GM23338 (cell line): ENCODE measurements around the gene PLAA. TPM values are rescaled to one million over a fixed set of nuclear protein-coding genes. Genes with fewer than 3 reads are reported as not detected.

Source experiments
- ATAC-seq: fragments of 200-7000 bp; cut with Tn5 transposase; 3 replicates; pipeline ENCODE4 v1.9.1; 2020
- DNase-seq: peaks from one replicate; pipeline ENCODE4 v3.0.0-alpha.2; 2015; ENCODE audit warnings: low spot score
- H2AFZ ChIP-seq: fragments of 200-600 bp; sonication (generic); 2 replicates; pipeline ENCODE4 v1.8.0; 2016; ENCODE audit warnings: antibody characterized with exemption, mild to moderate bottlenecking, moderate library complexity
- H3F3A ChIP-seq: fragments of 200-600 bp; sonication (generic); replicated peaks from 2 replicates; pipeline ENCODE4 v1.8.0; 2017; ENCODE audit warnings: antibody characterized with exemption, mixed run types, low read depth
- H3K27ac ChIP-seq: fragments of 200-600 bp; sonication (generic); 2 replicates; pipeline ENCODE4 v1.6.1; 2016; ENCODE audit warnings: low read depth
- H3K27me3 ChIP-seq: fragments of 200-600 bp; sonication (generic); 2 replicates; pipeline ENCODE4 v1.8.0; 2016; ENCODE audit warnings: mild to moderate bottlenecking, mixed run types, moderate library complexity; ENCODE audit not compliant: insufficient read depth
- H3K36me3 ChIP-seq: fragments of 200-600 bp; sonication (generic); 2 replicates; pipeline ENCODE4 v1.8.0; 2016; ENCODE audit warnings: mild to moderate bottlenecking; ENCODE audit not compliant: insufficient read depth
- H3K4me1 ChIP-seq: fragments of 200-600 bp; sonication (generic); 2 replicates; pipeline ENCODE4 v1.8.0; 2016; ENCODE audit warnings: mild to moderate bottlenecking, moderate library complexity; ENCODE audit not compliant: insufficient read depth
- H3K4me2 ChIP-seq: fragments of 200-600 bp; sonication (generic); 2 replicates; pipeline ENCODE4 v1.7.1; 2017; ENCODE audit warnings: mixed run types
- H3K4me3 ChIP-seq: fragments of 200-600 bp; sonication (generic); 2 replicates; pipeline ENCODE4 v1.6.1; 2016; ENCODE audit warnings: mixed run types
- H3K79me2 ChIP-seq: fragments of 200-600 bp; sonication (generic); replicated peaks from 2 replicates; pipeline ENCODE4 v1.8.0; 2017; ENCODE audit warnings: mild to moderate bottlenecking; ENCODE audit not compliant: insufficient read depth
- H3K9me2 ChIP-seq: fragments of 200-600 bp; sonication (generic); 2 replicates; pipeline ENCODE4 v1.8.0; 2017; ENCODE audit not compliant: insufficient read depth
- H4K20me1 ChIP-seq: fragments of 200-600 bp; sonication (generic); replicated peaks from 2 replicates; pipeline ENCODE4 v1.8.0; 2017; ENCODE audit warnings: mild to moderate bottlenecking; ENCODE audit not compliant: insufficient read depth
- H3K27ac Mint-ChIP-seq: 2 replicates; pipeline ENCODE4 v1.8.0; 2020; ENCODE audit warnings: inconsistent platforms, mild to moderate bottlenecking, moderate library complexity, mixed read lengths
- H3K27me3 Mint-ChIP-seq: 3 replicates; pipeline ENCODE4 v1.8.0; 2022; ENCODE audit warnings: low read depth, mild to moderate bottlenecking, moderate library complexity, mixed read lengths, inconsistent platforms; ENCODE audit not compliant: insufficient read depth, poor library complexity
- H3K36me3 Mint-ChIP-seq: 3 replicates; pipeline ENCODE4 v1.8.0; 2021; ENCODE audit warnings: low read depth, mild to moderate bottlenecking, inconsistent platforms, moderate library complexity, mixed read lengths
- H3K4me1 Mint-ChIP-seq: 3 replicates; pipeline ENCODE4 v1.8.0; 2020; ENCODE audit warnings: mild to moderate bottlenecking, inconsistent platforms, mixed read lengths
- H3K4me3 Mint-ChIP-seq: 3 replicates; pipeline ENCODE4 v1.8.0; 2021; ENCODE audit warnings: moderate library complexity, mild to moderate bottlenecking, inconsistent platforms, mixed read lengths
- H3K9me3 Mint-ChIP-seq: 3 replicates; pipeline ENCODE4 v1.8.0; 2020; ENCODE audit warnings: moderate library complexity, mild to moderate bottlenecking, inconsistent platforms, mixed read lengths
- CREB1 ChIP-seq: fragments of 250-450 bp; sonication (Bioruptor Pico); IDR thresholded peaks from 2 replicates; pipeline ENCODE4 v1.5.0; 2020; ENCODE audit warnings: low read depth, mild to moderate bottlenecking, moderate library complexity
- EZH2 ChIP-seq: fragments of 200-600 bp; sonication (generic); IDR thresholded peaks from one replicate; pipeline ENCODE4 v1.8.0; 2017; ENCODE audit warnings: antibody characterized with exemption, mild to moderate bottlenecking, low read depth; ENCODE audit not compliant: unreplicated experiment
- EZH2phosphoT487 ChIP-seq: fragments of 200-600 bp; sonication (generic); IDR thresholded peaks from one replicate; pipeline ENCODE4 v1.8.1; 2018; ENCODE audit warnings: antibody characterized with exemption; ENCODE audit not compliant: unreplicated experiment
- NANOG ChIP-seq: IDR thresholded peaks from 2 replicates; pipeline ENCODE4 v1.6.1; 2016; ENCODE audit warnings: antibody characterized with exemption, borderline replicate concordance
- REST ChIP-seq: IDR thresholded peaks from one replicate; pipeline ENCODE4 v1.6.1; 2018; ENCODE audit warnings: antibody characterized with exemption; ENCODE audit not compliant: unreplicated experiment
- ZNF114 ChIP-seq: fragments of 250-450 bp; sonication (Bioruptor Pico); IDR thresholded peaks from 2 replicates; pipeline ENCODE4 v1.5.0; 2020; ENCODE audit warnings: mild to moderate bottlenecking, moderate library complexity
- ZNF331 ChIP-seq: fragments of 250-450 bp; sonication (Bioruptor Pico); IDR thresholded peaks from 2 replicates; pipeline ENCODE4 v1.5.0; 2020; ENCODE audit warnings: low read depth, mild to moderate bottlenecking, moderate library complexity
- polyA plus RNA-seq: library from polyadenylated mRNA; unstranded; fragments of >200 nt; fragmentation: Nextera tagmentation; extraction: Ambion mirVana; gene quantifications from 2 replicates; pipeline ENCODE4 v1.2.1, GENCODE V29; 2016
- total RNA-seq: library from RNA; depleted of rRNA; stranded (reverse); fragments of >200 nt; shearing (Covaris generic); gene quantifications from 2 replicates; pipeline ENCODE4 v1.2.3, GENCODE V29; 2014
- TF ChIP-seq, protein P1 (sequence below): fragments of 250-450 bp; sonication (Bioruptor Pico); IDR thresholded peaks from 2 replicates; pipeline ENCODE4 v1.5.0; 2020; ENCODE audit warnings: mild to moderate bottlenecking, moderate library complexity

Gene PLAA
- total and polyA plus RNA-seq, 2 experiments from 2014 or later, result 24.8 to 72.1 TPM

GRCh38 chr9:26870292-26870691 lies 76.8 kb downstream of the PLAA start:
- Mint-ChIP-seq H3K4me3 (no peak overlapping the region), H3K4me1 (peaks cover 3% of the 10 kb centered on the region; the same call in 1 of the 3 replicates), H3K27ac (no peak overlapping the region), H3K36me3 (peaks cover 12% of the 10 kb centered on the region; the same call in 2 of the 3 replicates), H3K9me3 (no peaks in the 10 kb centered on the region), H3K27me3 (no peaks in the 10 kb centered on the region)
- Histone ChIP-seq H2AFZ (no peak overlapping the region), H3K79me2 (no peaks in the 10 kb centered on the region), H3K4me3 (no peak overlapping the region), H3K27me3 (no peaks in the 10 kb centered on the region), H3F3A (no peaks in the 10 kb centered on the region), H3K36me3 (peaks cover 9% of the 10 kb centered on the region; the same call in 1 of the 2 replicates), H3K4me2 (no peak overlapping the region), H4K20me1 (no peaks in the 10 kb centered on the region), H3K27ac (no peak overlapping the region), H3K9me2 (no peaks in the 10 kb centered on the region), H3K4me1 (no peaks in the 10 kb centered on the region)
- no peak for DNase-seq
- ATAC-seq, result no peak
- no peak for TF ChIP-seq NANOG
- no peak for TF ChIP-seq ZNF114
- no peak for TF ChIP-seq REST
- no peak for TF ChIP-seq ZNF331 (CRISPR knock-in tag)
- TF ChIP-seq EZH2, result no peak
- TF ChIP-seq, protein P1, sequence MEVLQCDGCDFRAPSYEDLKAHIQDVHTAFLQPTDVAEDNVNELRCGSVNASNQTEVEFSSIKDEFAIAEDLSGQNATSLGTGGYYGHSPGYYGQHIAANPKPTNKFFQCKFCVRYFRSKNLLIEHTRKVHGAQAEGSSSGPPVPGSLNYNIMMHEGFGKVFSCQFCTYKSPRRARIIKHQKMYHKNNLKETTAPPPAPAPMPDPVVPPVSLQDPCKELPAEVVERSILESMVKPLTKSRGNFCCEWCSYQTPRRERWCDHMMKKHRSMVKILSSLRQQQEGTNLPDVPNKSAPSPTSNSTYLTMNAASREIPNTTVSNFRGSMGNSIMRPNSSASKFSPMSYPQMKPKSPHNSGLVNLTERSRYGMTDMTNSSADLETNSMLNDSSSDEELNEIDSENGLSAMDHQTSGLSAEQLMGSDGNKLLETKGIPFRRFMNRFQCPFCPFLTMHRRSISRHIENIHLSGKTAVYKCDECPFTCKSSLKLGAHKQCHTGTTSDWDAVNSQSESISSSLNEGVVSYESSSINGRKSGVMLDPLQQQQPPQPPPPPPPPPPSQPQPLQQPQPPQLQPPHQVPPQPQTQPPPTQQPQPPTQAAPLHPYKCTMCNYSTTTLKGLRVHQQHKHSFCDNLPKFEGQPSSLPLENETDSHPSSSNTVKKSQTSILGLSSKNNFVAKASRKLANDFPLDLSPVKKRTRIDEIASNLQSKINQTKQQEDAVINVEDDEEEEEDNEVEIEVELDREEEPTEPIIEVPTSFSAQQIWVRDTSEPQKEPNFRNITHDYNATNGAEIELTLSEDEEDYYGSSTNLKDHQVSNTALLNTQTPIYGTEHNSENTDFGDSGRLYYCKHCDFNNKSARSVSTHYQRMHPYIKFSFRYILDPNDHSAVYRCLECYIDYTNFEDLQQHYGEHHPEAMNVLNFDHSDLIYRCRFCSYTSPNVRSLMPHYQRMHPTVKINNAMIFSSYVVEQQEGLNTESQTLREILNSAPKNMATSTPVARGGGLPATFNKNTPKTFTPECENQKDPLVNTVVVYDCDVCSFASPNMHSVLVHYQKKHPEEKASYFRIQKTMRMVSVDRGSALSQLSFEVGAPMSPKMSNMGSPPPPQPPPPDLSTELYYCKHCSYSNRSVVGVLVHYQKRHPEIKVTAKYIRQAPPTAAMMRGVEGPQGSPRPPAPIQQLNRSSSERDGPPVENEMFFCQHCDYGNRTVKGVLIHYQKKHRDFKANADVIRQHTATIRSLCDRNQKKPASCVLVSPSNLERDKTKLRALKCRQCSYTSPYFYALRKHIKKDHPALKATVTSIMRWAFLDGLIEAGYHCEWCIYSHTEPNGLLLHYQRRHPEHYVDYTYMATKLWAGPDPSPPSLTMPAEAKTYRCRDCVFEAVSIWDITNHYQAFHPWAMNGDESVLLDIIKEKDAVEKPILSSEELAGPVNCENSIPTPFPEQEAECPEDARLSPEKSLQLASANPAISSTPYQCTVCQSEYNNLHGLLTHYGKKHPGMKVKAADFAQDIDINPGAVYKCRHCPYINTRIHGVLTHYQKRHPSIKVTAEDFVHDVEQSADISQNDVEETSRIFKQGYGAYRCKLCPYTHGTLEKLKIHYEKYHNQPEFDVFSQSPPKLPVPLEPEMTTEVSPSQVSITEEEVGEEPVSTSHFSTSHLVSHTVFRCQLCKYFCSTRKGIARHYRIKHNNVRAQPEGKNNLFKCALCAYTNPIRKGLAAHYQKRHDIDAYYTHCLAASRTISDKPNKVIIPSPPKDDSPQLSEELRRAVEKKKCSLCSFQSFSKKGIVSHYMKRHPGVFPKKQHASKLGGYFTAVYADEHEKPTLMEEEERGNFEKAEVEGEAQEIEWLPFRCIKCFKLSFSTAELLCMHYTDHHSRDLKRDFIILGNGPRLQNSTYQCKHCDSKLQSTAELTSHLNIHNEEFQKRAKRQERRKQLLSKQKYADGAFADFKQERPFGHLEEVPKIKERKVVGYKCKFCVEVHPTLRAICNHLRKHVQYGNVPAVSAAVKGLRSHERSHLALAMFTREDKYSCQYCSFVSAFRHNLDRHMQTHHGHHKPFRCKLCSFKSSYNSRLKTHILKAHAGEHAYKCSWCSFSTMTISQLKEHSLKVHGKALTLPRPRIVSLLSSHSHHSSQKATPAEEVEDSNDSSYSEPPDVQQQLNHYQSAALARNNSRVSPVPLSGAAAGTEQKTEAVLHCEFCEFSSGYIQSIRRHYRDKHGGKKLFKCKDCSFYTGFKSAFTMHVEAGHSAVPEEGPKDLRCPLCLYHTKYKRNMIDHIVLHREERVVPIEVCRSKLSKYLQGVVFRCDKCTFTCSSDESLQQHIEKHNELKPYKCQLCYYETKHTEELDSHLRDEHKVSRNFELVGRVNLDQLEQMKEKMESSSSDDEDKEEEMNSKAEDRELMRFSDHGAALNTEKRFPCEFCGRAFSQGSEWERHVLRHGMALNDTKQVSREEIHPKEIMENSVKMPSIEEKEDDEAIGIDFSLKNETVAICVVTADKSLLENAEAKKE (CRISPR knock-in tag), result no peak
- TF ChIP-seq EZH2phosphoT487, result no peak
- TF ChIP-seq CREB1, result no peak
